Stimulated activated CD4-positive, alpha-beta T cell treated with anti-CD3 and anti-CD28 coated beads, Interleukin-4, amount 100 ng/mL, for 4 hours (primary cell): ENCODE data around the gene SLCO2B1.
"Not testable (repeated sequence)": the region's sequence is repeated elsewhere in the genome, so short reads cannot be mapped to it uniquely, and the experiment has no call there.

ENCODE experiments used
- DNase-seq, 2 experiments: peaks; one replicate each; pipeline ENCODE4 v3.0.0-alpha.2; 2020

The SLCO2B1 gene

GRCh38 chr11:75150879-75151278 is at the start of gene SLCO2B1:
SLCO2B1 (plus strand) TSS chr11:75151107; CDS start chr11:75151382, 275 bp downstream.
- DNase-seq, result no peak

GRCh38 chr11:75101424-75102128 is 49.3 kb upstream of the SLCO2B1 start:
- no peak for DNase-seq

GRCh38 chr11:75103380-75104026 is 47.4 kb upstream of the SLCO2B1 start:
- DNase-seq, result no peak

- DNase-seq, result no peak
Measured at GRCh38 chr11:75105462-75105925, 45.4 kb upstream of the SLCO2B1 start.

- DNase-seq, result not testable (repeated sequence)
Measured at GRCh38 chr11:75105967-75106681, 44.8 kb upstream of the SLCO2B1 start.

GRCh38 chr11:75107187-75107586 is 43.7 kb upstream of the SLCO2B1 start:
- no peak for DNase-seq

GRCh38 chr11:75112200-75112599 is 38.7 kb upstream of the SLCO2B1 start:
- no peak for DNase-seq

- DNase-seq, result no peak
Measured at GRCh38 chr11:75113030-75113429, 37.9 kb upstream of the SLCO2B1 start.

GRCh38 chr11:75114465-75114864 is 36.4 kb upstream of the SLCO2B1 start:
- no peak for DNase-seq

GRCh38 chr11:75118577-75118976 is 32.3 kb upstream of the SLCO2B1 start:
- DNase-seq, result no peak

GRCh38 chr11:75126564-75126963 is 24.3 kb upstream of the SLCO2B1 start:
- no peak for DNase-seq

- DNase-seq, result no peak
Measured at GRCh38 chr11:75132080-75132479, 18.8 kb upstream of the SLCO2B1 start.

- DNase-seq, result no peak
Measured at GRCh38 chr11:75133976-75134375, 16.9 kb upstream of the SLCO2B1 start.

- no peak for DNase-seq
Measured at GRCh38 chr11:75135021-75135650, 15.8 kb upstream of the SLCO2B1 start.

GRCh38 chr11:75135651-75136050 is 15.3 kb upstream of the SLCO2B1 start:
- DNase-seq, result no peak

- peak; percentile 66 to 78 for DNase-seq
Measured at GRCh38 chr11:75140269-75141138, 10.4 kb upstream of the SLCO2B1 start.

- DNase-seq, result no peak
Measured at GRCh38 chr11:75141166-75141565, 9.7 kb upstream of the SLCO2B1 start.

- peak; percentile 64 to 84 for DNase-seq
Measured at GRCh38 chr11:75142714-75143419, 8.0 kb upstream of the SLCO2B1 start.

- no peak for DNase-seq
Measured at GRCh38 chr11:75143420-75143731, 7.5 kb upstream of the SLCO2B1 start.

GRCh38 chr11:75144716-75145014 is 6.2 kb upstream of the SLCO2B1 start:
- no peak for DNase-seq

GRCh38 chr11:75145196-75145971 is 5.5 kb upstream of the SLCO2B1 start:
- no peak for DNase-seq
